Dedifferentiated amniotic fluid mesenchymal stem cell (primary cell): ENCODE measurements around the gene PHKG1.
A peak's percentile ranks its signal among the peaks of the same experiment; 100 is the strongest.
"Not testable (repeated sequence)": the region's sequence is repeated elsewhere in the genome, so short reads cannot be mapped to it uniquely, and the experiment has no call there.

Experiments
- DNase-seq: peaks from one replicate; pipeline ENCODE4 v3.0.0-alpha.2; 2016; ENCODE audit errors: extremely low spot score

The PHKG1 gene

DNA sequence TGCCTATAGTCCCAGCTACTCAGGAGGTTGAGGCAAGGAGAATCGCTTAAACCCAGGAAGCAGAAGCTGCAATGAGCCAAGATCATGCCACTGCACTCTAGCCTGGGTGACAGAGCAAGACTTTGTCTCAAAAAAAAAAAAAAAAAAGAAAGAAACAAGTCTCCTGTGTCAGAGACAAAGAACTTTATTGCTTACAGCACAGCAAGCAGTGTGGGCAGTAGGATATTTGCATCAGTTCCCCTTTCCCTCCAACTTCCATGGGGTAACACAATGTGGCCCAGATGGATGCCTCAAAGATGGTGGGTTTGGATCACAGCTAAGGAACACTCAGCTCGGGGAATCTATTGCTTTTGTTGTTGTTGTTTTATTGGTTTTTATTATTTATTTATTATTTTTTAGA is 47.0 kb downstream of the PHKG1 start:
- DNase-seq: not testable (repeated sequence)

DNA sequence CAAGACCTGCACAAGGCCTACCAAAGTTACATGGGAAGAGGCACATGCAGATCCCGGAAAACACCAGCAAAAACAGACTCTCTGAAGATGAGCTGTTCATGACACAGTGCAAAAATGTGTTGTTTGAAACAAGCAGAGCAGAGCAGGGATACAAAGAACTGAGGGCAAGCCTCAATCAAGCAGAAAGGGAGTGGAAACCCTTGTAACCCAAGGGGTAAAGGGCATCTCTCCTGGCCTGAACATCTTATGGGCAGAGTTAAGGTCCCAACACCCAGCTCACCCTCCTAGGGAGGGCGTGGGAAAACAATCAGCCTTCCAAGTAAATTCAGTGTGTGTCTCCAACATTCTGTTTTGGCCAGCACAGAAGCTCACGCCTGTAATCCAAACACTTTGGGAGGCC is 52.0 kb downstream of the PHKG1 start:
- DNase-seq: no peak

DNA sequence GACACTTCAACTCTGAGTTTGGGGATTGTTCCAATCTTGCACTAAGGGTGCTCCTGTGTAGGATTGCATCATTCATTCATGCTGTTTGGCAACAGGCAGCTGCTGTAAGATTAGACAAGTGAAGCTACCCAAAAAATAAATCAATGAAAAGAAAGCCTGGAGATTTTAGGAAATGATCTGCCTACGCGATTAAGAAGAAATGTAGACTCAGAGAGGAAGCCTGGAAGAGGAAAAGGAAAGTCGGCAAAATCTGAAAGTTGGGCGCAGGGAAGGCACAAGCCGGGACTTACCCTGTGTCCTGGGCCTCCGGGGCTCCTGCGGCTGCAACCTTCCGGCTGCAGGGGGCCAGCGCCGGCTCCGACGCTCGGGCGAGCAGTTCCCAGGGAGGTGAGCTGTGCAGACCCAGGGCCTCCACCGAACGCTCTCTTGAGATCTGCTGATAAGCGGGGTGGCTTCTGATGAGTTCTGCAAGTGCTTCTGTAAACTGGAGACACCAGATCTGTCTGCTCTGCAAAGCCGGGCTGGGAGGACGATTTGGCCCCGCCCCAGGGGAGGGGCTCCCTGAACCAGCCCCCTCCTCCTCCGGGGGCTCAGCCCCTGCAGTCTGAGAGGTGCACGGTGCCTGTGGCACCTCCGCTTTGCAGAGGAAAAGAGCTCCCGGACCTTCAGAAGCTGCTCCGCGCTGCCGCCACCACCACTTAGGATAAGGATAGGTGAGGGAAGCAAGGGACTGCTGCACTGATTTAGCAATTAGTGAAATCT is 58.9 kb downstream of the PHKG1 start:
- DNase-seq: peak; percentile 56

DNA sequence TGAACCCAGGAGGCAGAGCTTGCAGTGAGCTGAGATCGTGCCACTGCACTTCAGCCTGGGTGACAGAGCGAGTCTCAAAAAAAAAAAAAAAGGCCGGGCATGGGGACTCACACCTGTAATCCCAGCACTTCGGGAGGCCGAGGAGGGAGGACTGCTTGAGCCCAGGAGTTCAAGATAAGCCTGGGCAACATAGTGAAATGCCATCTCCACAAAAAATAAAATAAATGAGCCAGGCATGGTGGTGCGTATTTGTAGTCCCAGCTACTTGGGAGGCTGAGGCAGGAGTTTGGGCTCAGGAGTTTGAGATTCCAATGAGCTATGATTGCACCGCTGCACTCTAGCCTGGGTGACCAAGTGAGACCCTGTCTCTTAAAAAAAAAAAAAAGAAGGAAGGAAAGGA is 60.2 kb downstream of the PHKG1 start:
- not testable (repeated sequence) for DNase-seq

DNA sequence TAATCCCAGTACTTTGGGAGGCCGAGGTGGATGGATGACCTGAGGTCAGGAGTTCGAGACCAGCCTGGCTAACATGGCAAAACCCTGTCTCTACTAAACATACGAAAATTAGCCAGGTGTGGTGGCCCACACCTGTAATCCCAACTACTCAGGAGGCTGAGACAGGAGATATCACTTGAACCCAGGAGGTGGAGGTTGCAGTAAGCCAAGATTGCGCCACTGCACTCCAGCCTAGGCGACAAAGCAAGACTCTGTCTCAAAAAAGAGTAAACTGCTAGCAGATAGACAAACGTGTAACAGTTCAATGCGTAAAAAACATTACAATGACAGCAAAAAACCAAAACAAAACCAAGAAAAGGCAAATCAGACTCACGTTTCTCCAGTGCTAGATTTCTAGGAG is 61.2 kb downstream of the PHKG1 start:
- DNase-seq: not testable (repeated sequence)

DNA sequence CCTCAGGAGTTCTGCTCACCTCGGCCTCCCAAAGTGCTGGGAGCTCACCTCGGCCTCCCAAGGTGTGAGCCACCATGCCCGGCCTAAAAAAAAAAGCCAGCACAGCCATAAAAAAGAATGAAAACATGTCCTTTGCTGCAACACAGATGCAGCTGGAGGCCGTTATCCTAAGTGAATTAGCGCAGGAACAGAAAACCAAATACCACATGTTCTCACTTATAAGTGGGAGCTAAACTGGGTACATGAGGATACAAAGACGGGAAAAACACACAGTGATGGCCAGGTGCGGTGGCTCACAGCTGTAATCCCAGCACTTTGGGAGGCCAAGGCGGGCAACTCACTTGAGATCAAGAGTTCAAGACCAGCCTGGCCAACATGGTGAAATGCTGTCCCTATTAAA is 62.4 kb downstream of the PHKG1 start:
- DNase-seq: no peak
